Activated naive CD4-positive, alpha-beta T cell treated with anti-CD3 and anti-CD28 coated beads, Interleukin-2, amount 10 ng/mL, durations not matched to agents 7 days and 5 days (primary cell): ENCODE data around the gene C12orf75.

ENCODE experiments used
- CTCF ChIA-PET: fragments of 350-600 bp; sonication (Branson Sonifier 250); formaldehyde crosslinking; loops from one replicate; lab custom pipeline; 2021; ENCODE audit warnings: antibody characterized with exemption; lab: Charles Lee
- DNase-seq: peaks from one replicate; pipeline ENCODE4 v3.0.0-alpha.2; 2020
- H3K27ac Mint-ChIP-seq: one replicate; pipeline ENCODE4 v1.8.0; 2021; ENCODE audit warnings: mild to moderate bottlenecking, moderate library complexity, mixed read lengths
- H3K27me3 Mint-ChIP-seq: one replicate; pipeline ENCODE4 v1.8.0; 2021; ENCODE audit warnings: mild to moderate bottlenecking, mixed read lengths
- H3K36me3 Mint-ChIP-seq: one replicate; pipeline ENCODE4 v1.8.0; 2021; ENCODE audit warnings: mixed read lengths
- H3K4me1 Mint-ChIP-seq: one replicate; pipeline ENCODE4 v1.8.0; 2021; ENCODE audit warnings: mixed read lengths
- H3K4me3 Mint-ChIP-seq: one replicate; pipeline ENCODE4 v1.8.0; 2021; ENCODE audit warnings: mild to moderate bottlenecking, moderate library complexity, mixed read lengths
- H3K9me3 Mint-ChIP-seq: one replicate; pipeline ENCODE4 v1.8.0; 2021; ENCODE audit warnings: mixed read lengths

The C12orf75 gene

DNA sequence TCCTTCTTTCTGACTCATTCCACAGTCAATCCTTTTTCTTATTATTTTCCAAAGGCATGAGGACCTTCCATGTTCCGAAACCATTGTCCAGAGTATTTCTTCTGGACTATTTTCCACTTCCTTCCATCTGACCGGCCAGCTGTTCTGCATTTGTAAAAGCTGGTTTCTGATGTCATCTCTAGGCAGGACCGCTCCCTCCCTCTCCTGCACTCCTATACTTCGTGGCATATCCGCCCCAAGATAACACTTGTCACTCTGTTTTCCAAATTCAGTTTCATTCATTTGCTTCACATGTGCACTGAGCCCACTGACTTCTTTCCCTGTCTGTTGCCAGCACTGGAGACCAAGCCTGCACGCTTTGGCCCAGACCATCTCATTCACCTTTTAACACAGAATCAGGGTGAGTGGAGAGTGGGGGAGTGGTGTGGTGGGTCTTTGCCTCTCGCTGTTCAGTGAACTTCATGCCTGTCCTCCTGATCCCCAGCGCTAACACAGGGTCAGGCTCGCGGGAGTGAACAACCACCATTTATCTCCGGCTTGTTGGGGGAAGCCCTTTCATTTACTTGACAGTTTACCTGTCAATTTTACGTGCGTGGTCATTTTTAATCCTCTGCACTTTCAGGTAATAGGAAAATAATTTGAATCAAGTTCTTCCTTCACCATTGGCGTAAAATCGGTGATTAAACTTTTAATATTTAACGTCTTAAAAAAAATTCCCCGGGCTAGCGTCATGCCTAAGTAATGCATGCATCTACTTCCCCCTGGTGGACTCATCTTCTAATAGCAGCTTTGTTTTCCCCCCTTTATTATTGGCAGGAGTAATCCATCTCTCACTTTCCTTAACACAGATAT lies 52.5 kb downstream of the C12orf75 start:
- no peaks in the 10 kb centered on the region for H3K36me3 Mint-ChIP-seq
- CTCF ChIA-PET = interaction anchor here (0.7 to 3.1 kb wide), 12 partner anchors 8 to 190 kb away, joined by 3 to 17 read pairs (median 3); no protein-coding TSS in a partner anchor
- H3K27me3 Mint-ChIP-seq = peaks cover 5% of the 10 kb centered on the region
- no peak overlapping the region for H3K27ac Mint-ChIP-seq
- no peak overlapping the region for H3K4me3 Mint-ChIP-seq
- no peaks in the 10 kb centered on the region for H3K9me3 Mint-ChIP-seq
- H3K4me1 Mint-ChIP-seq = no peaks in the 10 kb centered on the region
- no peak for DNase-seq

DNA sequence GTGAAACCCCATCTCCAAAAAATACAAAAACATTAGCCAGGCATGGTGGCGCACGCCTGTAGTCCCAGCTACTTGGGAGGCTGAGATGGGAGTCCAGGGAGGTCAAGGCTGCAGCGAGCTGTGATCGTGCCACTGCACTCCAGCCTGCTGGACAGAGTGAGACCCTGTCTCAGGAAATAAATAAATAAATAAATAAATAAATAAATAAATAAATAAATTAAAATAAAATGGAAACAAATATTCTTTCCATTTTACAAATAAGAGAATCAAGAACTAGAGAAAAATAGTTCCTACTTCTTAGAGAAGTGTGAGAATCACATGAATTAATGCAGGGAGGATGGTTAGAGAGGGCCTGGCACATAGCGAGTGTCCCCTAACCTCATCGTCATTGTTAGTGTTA lies 53.7 kb downstream of the C12orf75 start:
- Mint-ChIP-seq H3K27ac (no peak overlapping the region), H3K9me3 (no peaks in the 10 kb centered on the region), H3K4me1 (no peaks in the 10 kb centered on the region), H3K4me3 (no peak overlapping the region), H3K27me3 (peaks cover 5% of the 10 kb centered on the region), H3K36me3 (no peaks in the 10 kb centered on the region)
- DNase-seq = no peak
- CTCF ChIA-PET = interaction anchor here (1.0 to 3.1 kb wide), 5 partner anchors 9 to 106 kb away, joined by 3 to 17 read pairs (median 4); no protein-coding TSS in a partner anchor

DNA sequence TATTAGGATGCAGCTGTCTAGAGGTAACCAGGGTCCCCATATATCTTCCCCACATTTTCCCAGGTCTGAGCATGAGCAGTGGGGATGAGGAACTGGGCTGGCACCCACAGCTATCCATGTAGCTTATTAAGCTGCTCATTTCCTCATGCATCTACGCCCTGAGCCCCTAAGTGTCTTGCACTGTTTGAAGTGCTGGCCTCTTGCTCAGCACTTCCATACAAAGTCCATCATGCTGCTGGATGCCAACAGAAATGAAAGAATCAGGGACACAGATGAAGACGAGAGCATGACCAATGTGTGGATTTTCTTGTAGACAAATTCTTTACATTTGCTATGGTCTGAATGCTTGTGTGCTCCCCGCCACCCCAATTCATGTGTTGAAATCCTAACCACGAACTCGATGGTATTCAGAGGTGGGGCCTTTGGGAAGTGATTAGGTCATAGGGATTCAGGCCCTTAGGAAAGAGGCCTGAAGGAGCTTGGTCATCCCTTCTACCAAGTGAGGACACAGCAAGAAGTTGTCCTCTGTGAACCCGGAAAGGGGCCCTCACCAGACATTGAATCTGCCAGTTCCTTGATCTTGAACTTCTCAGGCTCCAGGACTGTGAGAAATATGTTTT lies 54.5 kb downstream of the C12orf75 start:
- Mint-ChIP-seq H3K4me3 (no peak overlapping the region), H3K27ac (no peak overlapping the region), H3K36me3 (no peaks in the 10 kb centered on the region), H3K9me3 (no peaks in the 10 kb centered on the region), H3K4me1 (no peaks in the 10 kb centered on the region), H3K27me3 (peaks cover 5% of the 10 kb centered on the region)
- CTCF ChIA-PET = interaction anchor here (1.0 to 3.1 kb wide), 2 partner anchors 53 to 64 kb away, joined by 4 to 17 read pairs; no protein-coding TSS in a partner anchor
- no peak for DNase-seq

DNA sequence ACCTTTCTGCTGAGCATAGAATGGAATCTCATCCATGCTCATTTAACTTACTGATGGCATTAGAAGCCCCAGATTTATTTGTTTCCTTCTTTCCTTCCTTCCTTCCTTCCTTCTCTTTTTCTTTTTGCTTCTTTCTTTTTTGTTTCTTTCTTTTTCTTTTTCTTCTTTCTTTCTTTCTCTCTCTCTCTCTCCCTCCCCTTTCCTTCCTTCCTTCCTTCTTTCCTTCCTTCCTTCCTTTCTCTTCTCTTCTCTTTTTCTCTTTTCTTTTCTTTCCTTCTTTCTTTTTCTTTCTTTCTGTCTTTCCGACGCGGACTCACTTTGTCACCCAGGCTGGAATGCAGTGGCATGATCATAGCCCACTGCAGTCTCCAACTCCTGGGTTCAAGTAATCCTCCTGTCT lies 55.9 kb downstream of the C12orf75 start:
- no peak overlapping the region for H3K4me3 Mint-ChIP-seq
- H3K9me3 Mint-ChIP-seq = no peaks in the 10 kb centered on the region
- no peak for DNase-seq
- peaks cover 5% of the 10 kb centered on the region for H3K27me3 Mint-ChIP-seq
- CTCF ChIA-PET = no interaction called here
- H3K27ac Mint-ChIP-seq = no peak overlapping the region
- H3K36me3 Mint-ChIP-seq = no peaks in the 10 kb centered on the region
- H3K4me1 Mint-ChIP-seq = no peaks in the 10 kb centered on the region

DNA sequence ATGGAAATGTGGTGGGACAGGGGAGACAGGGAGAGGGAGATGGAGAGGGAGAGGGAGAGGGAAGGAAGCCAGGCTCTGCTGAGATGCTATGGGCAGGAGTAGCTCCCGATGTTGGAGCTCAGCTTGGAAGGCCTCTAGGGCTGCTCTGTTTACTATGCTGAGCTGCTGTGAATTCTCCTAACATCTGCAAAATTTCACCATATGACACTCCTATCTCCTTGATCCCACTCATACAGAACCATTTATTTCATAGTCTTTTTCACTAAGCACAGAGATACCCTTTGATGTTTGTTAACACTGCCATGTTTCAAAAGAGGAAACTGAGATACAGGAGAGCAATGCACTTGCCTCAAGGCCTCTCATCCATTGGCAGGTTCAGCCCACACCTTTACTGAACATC lies 60.7 kb downstream of the C12orf75 start:
- Mint-ChIP-seq H3K27ac (no peak overlapping the region), H3K27me3 (peaks cover 9% of the 10 kb centered on the region), H3K36me3 (no peaks in the 10 kb centered on the region), H3K9me3 (no peaks in the 10 kb centered on the region), H3K4me1 (no peaks in the 10 kb centered on the region), H3K4me3 (no peak overlapping the region)
- CTCF ChIA-PET = no interaction called here
- no peak for DNase-seq

DNA sequence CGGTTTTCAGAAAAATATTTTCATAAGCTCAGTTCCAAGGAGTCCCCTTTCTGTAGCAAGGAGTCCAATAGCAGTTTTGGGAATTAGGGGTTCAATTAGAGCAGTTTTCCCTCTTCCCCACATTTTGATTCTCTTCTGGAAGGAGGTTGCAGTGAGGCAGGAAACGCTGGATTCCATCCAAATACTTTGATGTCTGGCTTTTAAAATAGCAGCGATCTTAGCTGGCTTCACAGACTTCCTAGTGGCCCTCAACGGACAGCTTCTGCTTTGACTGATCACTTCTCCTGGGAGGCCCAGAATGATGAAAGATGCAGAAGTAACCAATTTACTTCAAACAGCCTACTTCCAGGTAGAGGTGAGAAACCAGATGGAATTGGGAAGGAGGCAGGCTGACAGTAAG lies 63.1 kb downstream of the C12orf75 start:
- CTCF ChIA-PET = no interaction called here
- H3K27ac Mint-ChIP-seq = no peak overlapping the region
- peaks cover 2% of the 10 kb centered on the region for H3K36me3 Mint-ChIP-seq
- H3K4me1 Mint-ChIP-seq = no peaks in the 10 kb centered on the region
- peaks cover 4% of the 10 kb centered on the region for H3K27me3 Mint-ChIP-seq
- H3K9me3 Mint-ChIP-seq = peaks cover 8% of the 10 kb centered on the region
- H3K4me3 Mint-ChIP-seq = no peak overlapping the region
- DNase-seq = no peak

- DNase-seq = no peak
- Mint-ChIP-seq H3K36me3 (peaks cover 3% of the 10 kb centered on the region), H3K4me1 (no peaks in the 10 kb centered on the region), H3K27ac (no peak overlapping the region), H3K4me3 (no peak overlapping the region), H3K9me3 (peaks cover 16% of the 10 kb centered on the region), H3K27me3 (peaks cover 4% of the 10 kb centered on the region)
- CTCF ChIA-PET = no interaction called here
Observed at GRCh38 chr12:105396024-105396423, 65.5 kb downstream of the C12orf75 start.

GRCh38 chr12:105396983-105397382 lies 66.5 kb downstream of the C12orf75 start:
- no peaks in the 10 kb centered on the region for H3K4me1 Mint-ChIP-seq

GRCh38 chr12:105398930-105399329 lies 68.4 kb downstream of the C12orf75 start:
- H3K36me3 Mint-ChIP-seq = peaks cover 3% of the 10 kb centered on the region
- CTCF ChIA-PET = no interaction called here
- H3K4me3 Mint-ChIP-seq = no peak overlapping the region
- peaks cover 17% of the 10 kb centered on the region for H3K9me3 Mint-ChIP-seq
- DNase-seq = no peak
- no peaks in the 10 kb centered on the region for H3K4me1 Mint-ChIP-seq
- H3K27ac Mint-ChIP-seq = no peak overlapping the region
- H3K27me3 Mint-ChIP-seq = no peaks in the 10 kb centered on the region

More at GRCh38 chr12:105396983-105397382, 66.5 kb downstream of the C12orf75 start:
- Mint-ChIP-seq H3K36me3 (peaks cover 3% of the 10 kb centered on the region), H3K9me3 (peaks cover 16% of the 10 kb centered on the region), H3K27ac (no peak overlapping the region), H3K4me3 (no peak overlapping the region), H3K27me3 (peaks cover 4% of the 10 kb centered on the region)
- no peak for DNase-seq
- CTCF ChIA-PET = no interaction called here

- CTCF ChIA-PET = no interaction called here
- no peak overlapping the region for H3K27ac Mint-ChIP-seq
- H3K9me3 Mint-ChIP-seq = peaks cover 23% of the 10 kb centered on the region
- no peak for DNase-seq
- no peaks in the 10 kb centered on the region for H3K27me3 Mint-ChIP-seq
- H3K4me1 Mint-ChIP-seq = no peaks in the 10 kb centered on the region
- H3K36me3 Mint-ChIP-seq = peaks cover 6% of the 10 kb centered on the region
- H3K4me3 Mint-ChIP-seq = no peak overlapping the region
Observed at GRCh38 chr12:105399428-105400081, 69.1 kb downstream of the C12orf75 start.

DNA sequence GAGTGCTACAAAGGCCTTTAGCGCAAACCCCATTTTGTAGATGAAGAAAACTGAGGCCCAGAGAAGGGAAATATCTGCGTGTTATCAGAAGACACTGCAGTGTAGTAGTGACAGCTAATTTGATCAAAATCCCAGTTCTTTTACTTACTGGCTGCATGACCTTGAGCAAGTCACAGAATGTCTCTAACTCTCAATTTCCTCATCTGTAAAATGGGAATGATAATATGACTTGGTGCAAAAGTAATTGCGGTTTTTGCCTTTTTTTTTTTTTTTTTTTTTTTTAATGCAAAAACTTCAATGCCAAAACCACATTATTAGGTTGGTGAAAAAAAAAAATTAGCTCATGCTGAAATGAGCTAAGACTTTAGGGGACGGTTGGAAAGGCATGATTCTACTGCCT lies 69.7 kb downstream of the C12orf75 start:
- Mint-ChIP-seq H3K27me3 (no peaks in the 10 kb centered on the region), H3K4me3 (no peak overlapping the region), H3K27ac (no peak overlapping the region), H3K36me3 (peaks cover 6% of the 10 kb centered on the region), H3K9me3 (peaks cover 27% of the 10 kb centered on the region), H3K4me1 (no peaks in the 10 kb centered on the region)
- DNase-seq = no peak
- CTCF ChIA-PET = interaction anchor here (1.1 to 1.4 kb wide), 2 partner anchors 10 to 18 kb away, joined by 3 to 5 read pairs; no protein-coding TSS in a partner anchor

DNA sequence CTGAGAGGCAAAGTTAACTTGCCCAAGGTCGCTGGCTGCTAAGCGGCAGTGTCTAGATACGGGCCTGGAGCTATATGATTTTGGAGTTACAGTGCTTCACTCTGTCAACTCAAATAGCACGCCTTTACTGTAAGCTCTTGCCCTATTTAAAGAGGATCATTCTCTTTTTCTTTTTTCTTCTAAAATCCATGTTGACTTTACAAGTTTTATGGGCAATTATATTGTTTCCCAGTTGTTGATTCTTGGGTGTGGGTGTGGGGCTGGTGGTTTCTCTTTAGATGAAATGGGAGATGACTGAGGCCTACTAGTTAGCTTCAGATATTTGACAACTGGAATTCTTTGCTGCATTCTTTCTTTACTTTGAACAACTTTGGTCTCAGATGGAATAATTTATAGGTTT lies 70.7 kb downstream of the C12orf75 start:
- H3K4me1 Mint-ChIP-seq = no peaks in the 10 kb centered on the region
- H3K9me3 Mint-ChIP-seq = peaks cover 27% of the 10 kb centered on the region
- DNase-seq = no peak
- no peaks in the 10 kb centered on the region for H3K27me3 Mint-ChIP-seq
- CTCF ChIA-PET = interaction anchor here (1.1 to 1.4 kb wide), 2 partner anchors 9 to 17 kb away, joined by 3 to 5 read pairs; no protein-coding TSS in a partner anchor
- H3K4me3 Mint-ChIP-seq = no peak overlapping the region
- H3K36me3 Mint-ChIP-seq = peaks cover 6% of the 10 kb centered on the region
- H3K27ac Mint-ChIP-seq = no peak overlapping the region

- Mint-ChIP-seq H3K27ac (no peak overlapping the region), H3K36me3 (peaks cover 6% of the 10 kb centered on the region), H3K27me3 (no peaks in the 10 kb centered on the region), H3K9me3 (peaks cover 25% of the 10 kb centered on the region), H3K4me1 (no peaks in the 10 kb centered on the region), H3K4me3 (no peak overlapping the region)
- DNase-seq = no peak
- CTCF ChIA-PET = no interaction called here
Observed at GRCh38 chr12:105402366-105402765, 71.9 kb downstream of the C12orf75 start.

- Mint-ChIP-seq H3K4me3 (no peak overlapping the region), H3K27me3 (no peaks in the 10 kb centered on the region), H3K27ac (no peak overlapping the region), H3K36me3 (peaks cover 6% of the 10 kb centered on the region), H3K4me1 (no peaks in the 10 kb centered on the region), H3K9me3 (peaks cover 24% of the 10 kb centered on the region)
- DNase-seq = no peak
- CTCF ChIA-PET = no interaction called here
Observed at GRCh38 chr12:105403095-105403494, 72.6 kb downstream of the C12orf75 start.
